HepG2 (cell line): ENCODE data around the gene NPSR1. TPM values are rescaled to one million over a fixed set of nuclear protein-coding genes. Genes with fewer than 3 reads are reported as not detected.

Experiments
- ATAC-seq: fragments of 200-7000 bp; cut with Tn5 transposase; 3 replicates; pipeline ENCODE4 v1.9.1; 2020; ENCODE audit warnings: mild to moderate bottlenecking, moderate library complexity
- BruUV-seq: library from RNA; stranded (reverse); fragments of 400-500 nt; replicated peaks from 2 replicates; lab custom pipeline; 2021; lab: Mats Ljungman, UMichigan
- CTCF ChIA-PET: fragments of 300-600 bp; formaldehyde crosslinking; extraction: SDS; loops from one replicate; lab custom pipeline; 2021; ENCODE audit warnings: low total read pairs, inconsistent platforms, low intra/inter-chr PET ratio; lab: Yijun Ruan, JAX
- POLR2A ChIA-PET: fragments of 350-600 bp; sonication (Branson Sonifier 250); formaldehyde crosslinking; loops from one replicate; lab custom pipeline; 2020; ENCODE audit warnings: antibody characterized with exemption, inconsistent platforms; lab: Yijun Ruan, JAX
- DNase-seq: peaks from one replicate; pipeline ENCODE4 v3.0.0-alpha.2; 2015; ENCODE audit warnings: low spot score
- FAIRE-seq: peaks from 3 replicates; lab custom pipeline; 2011; peaks lifted over from hg19 to GRCh38; lab: Jason Lieb, UNC
- H2AFZ ChIP-seq: one replicate; pipeline ENCODE4 v1.6.1; 2011; ENCODE audit warnings: low read length, inconsistent platforms
- H3K27ac ChIP-seq: fragments of 300-600 bp; 3 replicates; pipeline ENCODE4 v1.8.0; 2011; ENCODE audit warnings: mixed run types, mild to moderate bottlenecking, mixed read lengths, low read length, inconsistent platforms; ENCODE audit not compliant: insufficient read depth; ENCODE audit errors: extremely low read length
- H3K27me3 ChIP-seq, 2 experiments: fragments of 200-600 bp in 1 of 2; 2 replicates in 1 of 2; 3 replicates in 1 of 2; pipeline versions ENCODE4 v1.6.0 to v1.8.0; 2011; ENCODE audit warnings: low read length in 2 of 2, mild to moderate bottlenecking in 2 of 2, moderate library complexity in 2 of 2, inconsistent platforms in 1 of 2; ENCODE audit not compliant: insufficient read depth in 2 of 2, control insufficient read depth in 1 of 2
- H3K36me3 ChIP-seq, 2 experiments: fragments of 200-600 bp in 1 of 2; replicated peaks in 1 of 2; 2 replicates in 1 of 2; 3 replicates in 1 of 2; pipeline versions ENCODE4 v1.5.1 to v1.8.0; 2011; ENCODE audit warnings: low read length in 2 of 2, inconsistent platforms in 1 of 2; ENCODE audit not compliant: insufficient read depth in 2 of 2, control insufficient read depth in 1 of 2
- H3K4me1 ChIP-seq: 2 replicates; pipeline ENCODE4 v1.5.1; 2012; ENCODE audit warnings: low read length, inconsistent platforms; ENCODE audit not compliant: insufficient read depth
- H3K4me2 ChIP-seq: 2 replicates; pipeline ENCODE4 v1.6.0; 2011; ENCODE audit warnings: low read depth, low read length, inconsistent platforms
- H3K4me3 ChIP-seq, 3 experiments: fragments of 200-600 bp in 1 of 3; sonication (generic), shearing (Covaris generic) in 1 of 3; replicated peaks in 1 of 3; 2 replicates each; pipeline ENCODE4 v1.5.1; 2011 to 2016; ENCODE audit warnings: low read length in 3 of 3, inconsistent platforms in 2 of 3, low read depth in 2 of 3, mild to moderate bottlenecking in 2 of 3, control low read depth in 1 of 3, mixed read lengths in 1 of 3; ENCODE audit not compliant: insufficient read depth in 1 of 3
- H3K79me2 ChIP-seq: one replicate; pipeline ENCODE4 v1.6.1; 2011; ENCODE audit warnings: low read length, inconsistent platforms; ENCODE audit not compliant: insufficient read depth
- H3K9ac ChIP-seq: 2 replicates; pipeline ENCODE4 v1.6.0; 2011; ENCODE audit warnings: mild to moderate bottlenecking, low read depth, low read length, inconsistent platforms; ENCODE audit not compliant: insufficient read depth
- H3K9me3 ChIP-seq: 2 replicates; pipeline ENCODE4 v1.5.1; 2012; ENCODE audit warnings: mild to moderate bottlenecking, low read length
- H4K20me1 ChIP-seq: 2 replicates; pipeline ENCODE4 v1.6.0; 2011; ENCODE audit warnings: inconsistent platforms, mild to moderate bottlenecking, low read length, moderate library complexity; ENCODE audit not compliant: insufficient read depth
- BCL6 ChIP-seq: IDR thresholded peaks from 2 replicates; pipeline ENCODE4 v1.6.1; 2016; ENCODE audit warnings: missing genetic modification reagents, missing compliant biosample characterization
- CREM ChIP-seq, 2 experiments: sonication (generic) in 1 of 2; formaldehyde crosslinking in 1 of 2; IDR thresholded peaks; 2 replicates each; pipeline versions ENCODE4 v1.4.0 to v1.6.1; 2016 to 2020; ENCODE audit warnings: antibody characterized with exemption in 1 of 2, mild to moderate bottlenecking in 1 of 2, missing genetic modification reagents in 1 of 2
- E2F5 ChIP-seq: sonication (generic); formaldehyde crosslinking; conservative IDR thresholded peaks from 2 replicates; pipeline ENCODE4 v1.4.0; 2020; ENCODE audit warnings: missing genetic modification reagents
- EHMT2 ChIP-seq: fragments of 200-600 bp; sonication (generic); IDR thresholded peaks from 2 replicates; pipeline ENCODE4 v1.7.0; 2017; ENCODE audit warnings: antibody characterized with exemption, low read depth, low read length, borderline replicate concordance
- ELF4 ChIP-seq: sonication (generic); formaldehyde crosslinking; IDR thresholded peaks from 2 replicates; pipeline ENCODE4 v1.5.0; 2020; ENCODE audit warnings: missing genetic modification reagents, mild to moderate bottlenecking, moderate library complexity, borderline replicate concordance
- EZH2 ChIP-seq: conservative IDR thresholded peaks from 2 replicates; pipeline ENCODE4 v1.6.1; 2012; ENCODE audit warnings: mild to moderate bottlenecking, low read depth, low read length, moderate library complexity
- FIP1L1 ChIP-seq: fragments of 200-400 bp; formaldehyde crosslinking; IDR thresholded peaks from 2 replicates; pipeline ENCODE4 v1.6.1; 2018; ENCODE audit warnings: low read depth, mild to moderate bottlenecking, low read length, moderate library complexity, borderline replicate concordance; ENCODE audit not compliant: insufficient read depth
- KAT8 ChIP-seq: IDR thresholded peaks from 2 replicates; pipeline ENCODE4 v1.6.1; 2016; ENCODE audit warnings: missing genetic modification reagents, missing compliant biosample characterization
- KDM1A ChIP-seq: IDR thresholded peaks from 2 replicates; pipeline ENCODE4 v1.6.1; 2016; ENCODE audit warnings: missing compliant biosample characterization
- MAZ ChIP-seq, 2 experiments: sonication (generic) in 1 of 2; formaldehyde crosslinking in 1 of 2; IDR thresholded peaks; 2 replicates each; pipeline versions ENCODE4 v1.5.0 to v1.6.1; 2012 to 2020; ENCODE audit warnings: low read depth in 2 of 2, mild to moderate bottlenecking in 2 of 2, borderline replicate concordance in 1 of 2, improper control_type of control experiment in 1 of 2, low read length in 1 of 2, missing genetic modification reagents in 1 of 2, moderate library complexity in 1 of 2
- MEIS2 ChIP-seq: sonication (generic); formaldehyde crosslinking; IDR thresholded peaks from 2 replicates; pipeline ENCODE4 v1.9.0; 2021; ENCODE audit warnings: mild to moderate bottlenecking, missing genetic modification reagents
- SOX6 ChIP-seq, 2 experiments: fragments of 450-650 bp in 1 of 2; sonication (generic) in 1 of 2; formaldehyde crosslinking in 1 of 2; IDR thresholded peaks; 2 replicates each; pipeline versions ENCODE4 v1.4.0 to v1.6.1; 2017 to 2020; ENCODE audit warnings: antibody characterized with exemption in 1 of 2, mild to moderate bottlenecking in 1 of 2, missing genetic modification reagents in 1 of 2
- ZFP91 ChIP-seq: sonication (generic); formaldehyde crosslinking; IDR thresholded peaks from 2 replicates; pipeline ENCODE4 v1.9.0; 2022; ENCODE audit warnings: missing genetic modification reagents, mild to moderate bottlenecking, borderline replicate concordance
- ZNF296 ChIP-seq: sonication (generic); formaldehyde crosslinking; conservative IDR thresholded peaks from 2 replicates; pipeline ENCODE4 v1.5.0; 2020; ENCODE audit warnings: mild to moderate bottlenecking, missing genetic modification reagents
- ZNF543 ChIP-seq: sonication (generic); formaldehyde crosslinking; IDR thresholded peaks from 2 replicates; pipeline ENCODE4 v1.4.0; 2020; ENCODE audit warnings: mild to moderate bottlenecking, missing genetic modification reagents
- ZNF747 ChIP-seq: sonication (generic); formaldehyde crosslinking; IDR thresholded peaks from 2 replicates; pipeline ENCODE4 v1.8.1; 2023; ENCODE audit warnings: missing genetic modification reagents, mild to moderate bottlenecking, borderline replicate concordance
- ZNF773 ChIP-seq: sonication (generic); formaldehyde crosslinking; IDR thresholded peaks from 2 replicates; pipeline ENCODE4 v1.4.0; 2020; ENCODE audit warnings: missing genetic modification reagents, borderline replicate concordance
- ZNF879 ChIP-seq: sonication (generic); formaldehyde crosslinking; IDR thresholded peaks from 2 replicates; pipeline ENCODE4 v1.8.1; 2023; ENCODE audit warnings: missing genetic modification reagents
- ZSCAN31 ChIP-seq: sonication (generic); formaldehyde crosslinking; IDR thresholded peaks from 2 replicates; pipeline ENCODE4 v1.5.0; 2020; ENCODE audit warnings: low read depth, mild to moderate bottlenecking, missing genetic modification reagents
- whole genome bisulfite sequencing: methylation state at CpG from one replicate; pipeline ENCODE4 v1.1.6; 2017; ENCODE audit warnings: low lambda C conversion rate; 5-methylcytosine and 5-hydroxymethylcytosine counted together
- in situ Hi-C: cut with HindIII; loops from 2 replicates; pipeline ENCODE4 v1.10.0; 2017; ENCODE audit warnings: low pct_unique_long_range_greater_than_20kb; ENCODE audit not compliant: extremely low pct_ligation_motif_present
- intact Hi-C: fragments of 100-400 bp; cut with micrococcal nuclease; formaldehyde crosslinking; loops from one replicate; pipeline ENCODE4 v1.10.0; 2022; ENCODE audit not compliant: unreplicated experiment
- polyA plus RNA-seq, 8 experiments: library from polyadenylated mRNA; depleted of rRNA in 3 of 8; stranded (reverse) in 7 of 8; unstranded in 1 of 8; fragments of >200 nt; fragmentation: Illumina TruSeq in 4 of 8; extraction: Trizol in 4 of 8; gene quantifications; 2 replicates each; pipeline versions ENCODE4 v1.2.1 to v1.2.3, GENCODE V29; 2011 to 2016; ENCODE audit warnings: low read depth in 4 of 8, missing spikeins in 1 of 8, mixed read lengths in 1 of 8; ENCODE audit not compliant: insufficient read depth in 1 of 8
- total RNA-seq, 5 experiments: library from RNA; depleted of rRNA; stranded (reverse); fragments of >200 nt; fragmentation: Illumina TruSeq; extraction: Trizol; gene quantifications; 2 replicates each; pipeline ENCODE4 v1.2.3, GENCODE V29; 2016; ENCODE audit warnings: low read depth in 1 of 5

The NPSR1 gene
- total and polyA plus RNA-seq, 2 of the 13 experiments (the other 11 are each of a cell fraction or from before 2014, with no cell fraction given), result not detected

DNA sequence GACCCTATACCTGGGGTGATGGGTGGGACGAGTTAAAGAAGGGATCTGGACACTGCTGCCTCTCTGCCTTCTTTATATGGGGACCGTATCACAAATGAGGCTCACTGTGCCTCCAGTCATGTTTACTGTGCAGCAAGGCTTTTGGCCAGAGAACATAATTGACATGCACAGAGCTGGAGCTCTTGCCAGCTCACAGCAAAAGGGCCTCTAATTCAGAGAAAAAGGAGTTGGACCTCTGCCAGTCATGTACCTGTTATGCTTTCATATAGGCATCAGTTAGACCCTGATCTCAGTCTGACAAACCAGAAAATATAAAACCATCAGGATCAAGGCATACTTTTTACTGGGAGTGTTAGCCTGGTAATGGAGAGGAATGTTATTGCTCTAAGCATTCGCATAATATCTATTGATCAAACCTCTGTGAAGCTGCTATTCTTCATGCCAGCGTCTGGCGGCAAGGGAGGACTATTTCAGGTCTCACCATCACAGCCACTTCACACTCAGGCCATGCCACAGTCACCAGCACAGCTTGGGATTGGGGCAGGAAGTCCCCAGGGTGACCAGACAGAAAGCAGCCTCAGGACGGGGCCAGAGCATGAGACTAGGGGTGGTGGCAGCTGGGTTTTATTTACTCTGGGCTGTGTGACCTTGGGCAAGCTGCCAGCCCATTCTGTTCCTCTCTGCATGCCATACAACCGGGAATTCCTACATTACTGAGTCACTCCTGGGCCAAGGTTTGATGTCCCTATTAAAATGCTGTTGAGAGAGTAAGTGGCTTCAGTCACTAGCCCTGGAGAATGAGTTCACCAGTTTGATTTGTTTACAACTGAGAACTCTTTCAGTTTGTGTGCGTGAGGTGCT lies 90.1 kb downstream of the NPSR1 start (continued):
- TF ChIP-seq ZFP91 (CRISPR knock-in tag) (peak; percentile 78; the same call in 1 of the 2 replicates), BCL6 (CRISPR knock-in tag) (peak; percentile 73), EZH2 (no peak), E2F5 (CRISPR knock-in tag) (no peak), FIP1L1 (no peak), KAT8 (peak; percentile 66; the same call in 1 of the 2 replicates)

DNA sequence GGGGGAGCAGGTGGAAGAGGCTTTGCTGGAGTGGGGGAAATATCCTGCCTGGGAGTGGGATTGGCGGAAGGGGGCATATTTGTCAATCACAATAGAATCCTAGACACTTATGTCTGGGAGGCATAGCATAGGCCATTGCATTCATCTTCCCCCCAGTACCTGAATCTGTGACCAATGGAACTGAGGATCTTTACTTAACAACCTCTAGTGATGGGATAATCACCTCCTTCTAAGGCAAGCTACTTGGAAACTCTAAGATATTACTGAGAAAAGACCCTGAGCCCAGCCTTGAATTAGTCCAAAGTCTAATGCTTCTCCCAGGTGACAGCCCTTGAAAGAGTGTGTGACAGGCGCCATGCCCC lies 90.7 kb downstream of the NPSR1 start:
- no peak overlapping the region for H2AFZ ChIP-seq
- H3K27me3 ChIP-seq, result no peaks in the 10 kb centered on the region
- no peak for DNase-seq
- in situ Hi-C loops, result no loop called here
- no TSS peak for BruUV-seq
- H4K20me1 ChIP-seq, result no peaks in the 10 kb centered on the region
- H3K79me2 ChIP-seq, result peaks cover 34% of the 10 kb centered on the region
- H3K9me3 ChIP-seq, result no peaks in the 10 kb centered on the region
- 0% methylated on average over 1 of the region's 2 CpGs for WGBS
- intact Hi-C loops, result loop anchor here (1.0 kb wide), 1 partner anchor 9 kb away; no protein-coding TSS in a partner anchor
- ChIA-PET CTCF (no interaction called here), POLR2A (interaction anchor here (1.1 to 4.3 kb wide), 4 partner anchors 8 to 66 kb away, joined by 3 to 72 read pairs (median 3); no protein-coding TSS in a partner anchor)
- FAIRE-seq, result no peak
- peak overlapping the region; percentile 80 for H3K27ac ChIP-seq
- H3K4me3 ChIP-seq, result peak overlapping the region in 2 of 3 experiments; percentile 18 to 42; a peak in 3 of 6 replicates
- H3K4me1 ChIP-seq, result peaks cover 82% of the 10 kb centered on the region
- H3K36me3 ChIP-seq, result peaks cover 2 to 11% of the 10 kb centered on the region in 2 experiments
- H3K9ac ChIP-seq, result peak overlapping the region; percentile 61
- peak overlapping the region; percentile 81 for H3K4me2 ChIP-seq
- ATAC-seq, result no peak
- TF ChIP-seq ZNF773 (CRISPR knock-in tag), result no peak
- 0 out of 2 replicates have a peak, but pooled peaks have one; percentile 16 for TF ChIP-seq EHMT2
- TF ChIP-seq ZNF879, result no peak
- no peak for TF ChIP-seq MAZ (IDR thresholded peaks at IDR 0.05; ENCODE audit: borderline replicate concordance, low read depth, low read length)
- TF ChIP-seq MAZ (CRISPR knock-in tag; IDR thresholded peaks at IDR 0.05; ENCODE audit: low read depth), result 0 out of 2 replicates have a peak, but pooled peaks have one; percentile 29
- no peak for TF ChIP-seq ZNF296 (CRISPR knock-in tag)
- TF ChIP-seq ZSCAN31 (CRISPR knock-in tag), result peak; percentile 59; the same call in 1 of the 2 replicates
- TF ChIP-seq SOX6 (IDR thresholded peaks at IDR 0.05), result no peak
- peak; percentile 50 for TF ChIP-seq SOX6 (CRISPR knock-in tag; IDR thresholded peaks at IDR 0.05)
- no peak for TF ChIP-seq KDM1A
- peak; percentile 23; the same call in 1 of the 2 replicates for TF ChIP-seq MEIS2 (CRISPR knock-in tag)
- 0 out of 2 replicates have a peak, but pooled peaks have one; percentile 7 for TF ChIP-seq ZNF543 (CRISPR knock-in tag)
- no peak for TF ChIP-seq ZNF747
- TF ChIP-seq CREM (IDR thresholded peaks at IDR 0.05), result peak; percentile 11; the same call in 1 of the 2 replicates
- TF ChIP-seq CREM (CRISPR knock-in tag; IDR thresholded peaks at IDR 0.05), result no peak
- TF ChIP-seq ELF4 (CRISPR knock-in tag), result 0 out of 2 replicates have a peak, but pooled peaks have one; percentile 49
